SU-DHL-6 (cell line): ENCODE data around the gene LRRC17.

ENCODE experiments used
- H2AFZ ChIP-seq: fragments of 200-600 bp; sonication (generic); 2 replicates; pipeline ENCODE4 v1.6.1; 2014; ENCODE audit warnings: low read depth, mild to moderate bottlenecking, moderate library complexity, mixed read lengths, antibody characterized with exemption, low read length; ENCODE audit not compliant: severe bottlenecking
- H3F3A ChIP-seq: fragments of 200-600 bp; shearing (Covaris generic); 2 replicates; pipeline ENCODE4 v1.6.0; 2016; ENCODE audit warnings: antibody characterized with exemption, mild to moderate bottlenecking; ENCODE audit not compliant: insufficient read depth
- H3K27ac ChIP-seq: fragments of 200-600 bp; sonication (generic); 2 replicates; pipeline ENCODE4 v1.5.1; 2016; ENCODE audit warnings: low read depth, mild to moderate bottlenecking, low read length, moderate library complexity, mixed read lengths
- H3K27me3 ChIP-seq: fragments of 200-600 bp; sonication (generic), shearing (Covaris generic); 2 replicates; pipeline ENCODE4 v1.6.0; 2014; ENCODE audit warnings: mild to moderate bottlenecking, low read length
- H3K36me3 ChIP-seq: fragments of 200-600 bp; sonication (generic); 2 replicates; pipeline ENCODE4 v1.6.1; 2014; ENCODE audit warnings: mild to moderate bottlenecking, low read length, mixed read lengths
- H3K4me2 ChIP-seq: fragments of 300-600, 200-600 bp; shearing (Covaris generic), sonication (generic); 2 replicates; pipeline ENCODE4 v1.6.0; 2014; ENCODE audit warnings: low read length, low read depth, mild to moderate bottlenecking; ENCODE audit not compliant: poor library complexity, severe bottlenecking
- H3K4me3 ChIP-seq: fragments of 200-600 bp; sonication (generic); 2 replicates; pipeline ENCODE4 v1.5.1; 2014; ENCODE audit warnings: antibody characterized with exemption, low read length, mild to moderate bottlenecking, mixed read lengths; ENCODE audit not compliant: insufficient read depth, poor library complexity, severe bottlenecking
- H3K79me2 ChIP-seq: fragments of 200-600 bp; sonication (generic); 2 replicates; pipeline ENCODE4 v1.6.1; 2014; ENCODE audit warnings: mild to moderate bottlenecking, low read length, moderate library complexity; ENCODE audit not compliant: insufficient read depth
- H3K9ac ChIP-seq: fragments of 200-600 bp; sonication (generic); 2 replicates; pipeline ENCODE4 v1.7.0; 2014; ENCODE audit warnings: mild to moderate bottlenecking, low read length
- H3K9me2 ChIP-seq: fragments of 200-600 bp; sonication (generic); replicated peaks from 2 replicates; pipeline ENCODE4 v1.6.1; 2014; ENCODE audit warnings: low read length; ENCODE audit not compliant: insufficient read depth
- H3K9me3 ChIP-seq: fragments of 200-600 bp; sonication (generic); 2 replicates; pipeline ENCODE4 v1.6.1; 2014; ENCODE audit warnings: low read length, mixed read lengths; ENCODE audit not compliant: insufficient read depth
- H4K20me1 ChIP-seq: fragments of 200-600 bp; sonication (generic); 2 replicates; pipeline ENCODE4 v1.6.1; 2014; ENCODE audit warnings: low read depth, mild to moderate bottlenecking, antibody characterized with exemption, low read length, moderate library complexity, mixed read lengths
- CTCF ChIP-seq: fragments of 200-600 bp; sonication (generic); IDR thresholded peaks from one replicate; pipeline ENCODE4 v1.5.1; 2017; ENCODE audit warnings: antibody characterized with exemption, mild to moderate bottlenecking, low read length, moderate library complexity; ENCODE audit not compliant: insufficient read depth, poor library complexity, severe bottlenecking
- EZH2phosphoT487 ChIP-seq: fragments of 200-600 bp; sonication (generic), shearing (Covaris generic); conservative IDR thresholded peaks from 2 replicates; pipeline ENCODE4 v1.6.1; 2018; ENCODE audit warnings: mild to moderate bottlenecking, antibody characterized with exemption, low read length, moderate library complexity, mixed read lengths

LRRC17 gene

GRCh38 chr7:102883098-102883860 is 29.5 kb upstream of the LRRC17 start:
- Histone ChIP-seq H3K4me2 (no peak overlapping the region), H3F3A (no peaks in the 10 kb centered on the region), H2AFZ (no peak overlapping the region), H3K9ac (no peak overlapping the region), H3K27me3 (no peaks in the 10 kb centered on the region), H3K36me3 (no peaks in the 10 kb centered on the region), H3K4me3 (no peak overlapping the region), H4K20me1 (no peaks in the 10 kb centered on the region), H3K27ac (no peak overlapping the region), H3K79me2 (no peaks in the 10 kb centered on the region), H3K9me3 (peaks cover 5% of the 10 kb centered on the region; the same call in 1 of the 2 replicates), H3K9me2 (no peaks in the 10 kb centered on the region)
- no peak for TF ChIP-seq EZH2phosphoT487
- no peak for TF ChIP-seq CTCF

GRCh38 chr7:102888561-102889233 is 24.1 kb upstream of the LRRC17 start:
- H4K20me1 ChIP-seq = no peaks in the 10 kb centered on the region
- no peak overlapping the region for H3K9ac ChIP-seq
- H3K9me2 ChIP-seq = no peaks in the 10 kb centered on the region
- no peaks in the 10 kb centered on the region for H3F3A ChIP-seq
- H3K27ac ChIP-seq = no peak overlapping the region
- H3K4me2 ChIP-seq = no peak overlapping the region
- no peaks in the 10 kb centered on the region for H3K27me3 ChIP-seq
- H3K79me2 ChIP-seq = no peaks in the 10 kb centered on the region
- H3K36me3 ChIP-seq = no peaks in the 10 kb centered on the region
- no peak overlapping the region for H2AFZ ChIP-seq
- H3K9me3 ChIP-seq = peaks cover 5% of the 10 kb centered on the region; the same call in 1 of the 2 replicates
- TF ChIP-seq CTCF (no peak), EZH2phosphoT487 (no peak)
- no peak overlapping the region for H3K4me3 ChIP-seq

- H3K4me2 ChIP-seq = no peak overlapping the region
- no peak overlapping the region for H3K9ac ChIP-seq
- H3K79me2 ChIP-seq = no peaks in the 10 kb centered on the region
- no peaks in the 10 kb centered on the region for H3K36me3 ChIP-seq
- no peak overlapping the region for H2AFZ ChIP-seq
- H3K4me3 ChIP-seq = no peak overlapping the region
- no peaks in the 10 kb centered on the region for H3K27me3 ChIP-seq
- no peaks in the 10 kb centered on the region for H3K9me2 ChIP-seq
- TF ChIP-seq EZH2phosphoT487 (no peak), CTCF (no peak)
- no peak overlapping the region for H3K27ac ChIP-seq
- no peaks in the 10 kb centered on the region for H3F3A ChIP-seq
- H4K20me1 ChIP-seq = no peaks in the 10 kb centered on the region
- peaks cover 5% of the 10 kb centered on the region; the same call in 1 of the 2 replicates for H3K9me3 ChIP-seq
Observed at GRCh38 chr7:102889851-102890250, 22.9 kb upstream of the LRRC17 start.
